ENCODE measurements around the gene CASP4.
"Not testable (repeated sequence)": the region's sequence is repeated elsewhere in the genome, so short reads cannot be mapped to it uniquely, and the experiment has no call there.

Gene CASP4

GRCh38 chr11:104968355-104968855 lies at the start of gene CASP4:
CASP4 (minus strand) TSS chr11:104968574; CDS start chr11:104968525, 49 bp downstream.
- FAIRE-seq, result no peak

GRCh38 chr11:105007463-105007862 lies 39.1 kb upstream of the CASP4 start:
- no peak for TF ChIP-seq POLR2A (IDR thresholded peaks at IDR 0.05; ENCODE audit: low read depth, low read length)
- no peak for FAIRE-seq
- DNase-seq (ENCODE audit: insufficient read length, low spot score), result no peak

More at GRCh38 chr11:104968355-104968855, at the start of gene CASP4:
- TF ChIP-seq POLR2A (IDR thresholded peaks at IDR 0.05; ENCODE audit: low read depth, low read length), result no peak
- no peak for DNase-seq (ENCODE audit: insufficient read length, low spot score)

GRCh38 chr11:105005451-105005845 lies 37.1 kb upstream of the CASP4 start:
- FAIRE-seq (no peak), DNase-seq (ENCODE audit: insufficient read length, low spot score) (no peak)
- no peak for TF ChIP-seq POLR2A (IDR thresholded peaks at IDR 0.05; ENCODE audit: low read depth, low read length)

DNA sequence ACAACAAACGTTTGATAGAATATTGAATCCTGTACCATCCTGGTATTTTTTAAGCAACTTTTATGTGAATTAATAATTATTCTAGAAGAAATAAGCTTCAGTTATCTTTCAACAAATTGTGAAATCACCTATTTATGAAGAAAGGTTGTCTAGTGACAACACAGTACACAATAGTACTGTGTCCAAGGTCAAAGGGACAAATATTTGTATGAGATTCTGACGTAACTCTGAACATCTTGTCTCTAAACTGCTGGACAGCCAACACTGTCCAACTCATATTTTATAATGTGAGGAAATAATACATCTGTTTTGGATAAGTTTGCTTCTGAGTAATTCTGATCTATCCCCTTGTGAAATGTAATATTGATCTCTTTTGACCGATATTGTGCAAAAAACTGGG lies 35.6 kb upstream of the CASP4 start:
- FAIRE-seq (no peak), DNase-seq (ENCODE audit: insufficient read length, low spot score) (no peak)
- TF ChIP-seq POLR2A (IDR thresholded peaks at IDR 0.05; ENCODE audit: low read depth, low read length), result no peak

GRCh38 chr11:105003151-105003550 lies 34.8 kb upstream of the CASP4 start:
- DNase-seq (ENCODE audit: insufficient read length, low spot score) (no peak), FAIRE-seq (no peak)
- no peak for TF ChIP-seq POLR2A (IDR thresholded peaks at IDR 0.05; ENCODE audit: low read depth, low read length)

GRCh38 chr11:105000797-105001196 lies 32.4 kb upstream of the CASP4 start:
- DNase-seq (ENCODE audit: insufficient read length, low spot score) (no peak), FAIRE-seq (no peak)
- no peak for TF ChIP-seq POLR2A (IDR thresholded peaks at IDR 0.05; ENCODE audit: low read depth, low read length)

DNA sequence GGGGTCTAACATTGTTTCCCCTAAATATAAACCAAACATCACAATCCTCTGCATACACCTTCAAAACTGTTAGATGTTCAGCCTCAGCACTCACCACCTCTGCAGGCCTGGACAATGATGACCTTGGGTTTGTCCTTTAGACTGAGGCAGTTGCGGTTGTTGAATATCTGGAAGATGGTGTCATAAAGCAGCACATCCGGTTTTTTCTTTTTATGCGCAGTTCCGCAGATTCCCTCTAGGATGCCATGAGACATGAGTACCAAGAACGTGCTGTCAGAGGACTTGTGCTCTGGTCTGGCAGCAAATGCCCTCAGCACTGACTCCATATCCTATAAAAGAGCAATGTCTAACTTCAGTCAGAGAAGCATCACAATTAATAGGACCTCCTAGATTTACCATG lies 31.8 kb upstream of the CASP4 start:
- FAIRE-seq (peak; percentile 11), DNase-seq (ENCODE audit: insufficient read length, low spot score) (no peak)
- TF ChIP-seq POLR2A (IDR thresholded peaks at IDR 0.05; ENCODE audit: low read depth, low read length), result no peak

DNA sequence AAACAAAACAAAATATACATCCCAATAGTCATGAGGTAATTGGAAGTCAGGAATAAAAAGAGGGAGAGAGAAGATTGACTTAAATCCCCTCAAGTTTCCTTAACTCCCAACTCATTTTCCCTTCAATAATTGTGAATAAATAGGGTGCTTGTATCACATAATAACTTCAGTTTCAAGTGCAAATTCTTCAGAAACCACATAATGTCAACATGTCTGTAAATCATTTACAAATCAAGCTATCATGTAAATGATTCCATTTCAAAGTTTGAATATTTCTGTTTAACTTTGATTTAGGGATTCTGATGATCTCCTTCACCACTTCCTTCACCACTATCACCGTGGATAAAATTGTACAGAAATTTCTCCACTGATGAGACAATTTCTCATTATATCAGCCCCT lies 31.3 kb upstream of the CASP4 start:
- DNase-seq (ENCODE audit: insufficient read length, low spot score) (no peak), FAIRE-seq (no peak)
- TF ChIP-seq POLR2A (IDR thresholded peaks at IDR 0.05; ENCODE audit: low read depth, low read length), result no peak

- TF ChIP-seq POLR2A (IDR thresholded peaks at IDR 0.05; ENCODE audit: low read depth, low read length), result no peak
- FAIRE-seq (no peak), DNase-seq (ENCODE audit: insufficient read length, low spot score) (no peak)
Measured at GRCh38 chr11:104997288-104997687, 28.9 kb upstream of the CASP4 start.

DNA sequence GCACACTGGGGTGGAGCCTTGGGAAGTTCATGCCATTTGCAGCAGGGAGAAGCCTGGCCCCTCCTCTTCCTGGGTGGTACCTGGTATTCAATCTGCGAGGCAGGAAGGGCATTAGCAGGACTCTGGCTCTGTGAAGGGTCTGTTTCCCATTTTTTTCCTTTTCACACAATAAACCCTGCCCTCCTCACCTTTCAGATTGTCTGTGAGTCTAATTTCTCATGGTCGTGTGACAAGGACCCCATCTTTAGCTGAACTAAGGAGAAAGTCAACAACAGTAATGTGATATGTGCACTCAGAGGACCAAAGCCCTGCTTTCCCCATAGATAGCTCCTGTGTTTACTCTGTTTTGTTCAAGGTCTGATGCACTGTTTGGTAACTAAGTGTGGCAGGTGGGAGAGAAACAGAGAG lies 26.6 kb upstream of the CASP4 start:
- TF ChIP-seq POLR2A (IDR thresholded peaks at IDR 0.05; ENCODE audit: low read depth, low read length), result no peak
- DNase-seq (ENCODE audit: insufficient read length, low spot score) (no peak), FAIRE-seq (no peak)

DNA sequence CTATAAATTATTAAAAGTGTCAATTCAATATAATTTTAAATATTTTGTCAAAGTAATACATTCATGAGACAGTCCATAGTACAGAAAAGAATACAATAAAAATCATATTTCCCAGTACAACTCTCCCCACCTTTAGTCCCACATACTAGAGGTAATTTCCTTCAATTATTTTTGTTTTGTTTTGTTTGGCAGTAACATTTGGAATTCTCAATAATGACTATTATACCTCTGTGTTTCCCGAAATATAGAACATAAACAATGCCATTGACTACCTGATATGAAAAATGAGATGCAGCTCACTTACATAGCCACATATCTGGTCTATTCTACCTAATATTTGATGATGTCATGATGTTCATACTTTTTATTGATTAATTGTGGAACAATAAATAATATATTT lies 24.4 kb upstream of the CASP4 start:
- FAIRE-seq (no peak), DNase-seq (ENCODE audit: insufficient read length, low spot score) (no peak)
- no peak for TF ChIP-seq POLR2A (IDR thresholded peaks at IDR 0.05; ENCODE audit: low read depth, low read length)

- FAIRE-seq, result no peak
- DNase-seq (ENCODE audit: insufficient read length, low spot score), result no peak
- no peak for TF ChIP-seq POLR2A (IDR thresholded peaks at IDR 0.05; ENCODE audit: low read depth, low read length)
Measured at GRCh38 chr11:104991994-104992393, 23.6 kb upstream of the CASP4 start.

DNA sequence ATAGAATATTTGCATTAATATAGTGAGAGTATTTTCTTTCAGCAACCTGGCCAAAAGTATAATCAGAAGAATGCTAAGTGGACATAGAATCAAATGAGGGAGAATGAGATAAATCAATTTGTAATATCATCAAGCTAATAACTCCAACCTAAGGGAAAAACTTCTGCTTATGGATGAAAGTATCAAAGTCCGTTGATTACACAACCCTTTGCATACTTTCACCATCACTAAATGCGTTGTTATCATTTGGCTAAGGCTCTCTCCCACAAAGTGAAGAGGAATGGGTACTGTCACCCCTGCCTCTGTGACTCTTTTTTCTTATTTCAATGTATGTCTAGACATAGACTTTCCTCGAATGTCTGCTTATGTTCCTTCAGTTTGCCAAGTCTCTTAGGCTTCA lies 16.4 kb upstream of the CASP4 start:
- no peak for DNase-seq (ENCODE audit: insufficient read length, low spot score)

DNA sequence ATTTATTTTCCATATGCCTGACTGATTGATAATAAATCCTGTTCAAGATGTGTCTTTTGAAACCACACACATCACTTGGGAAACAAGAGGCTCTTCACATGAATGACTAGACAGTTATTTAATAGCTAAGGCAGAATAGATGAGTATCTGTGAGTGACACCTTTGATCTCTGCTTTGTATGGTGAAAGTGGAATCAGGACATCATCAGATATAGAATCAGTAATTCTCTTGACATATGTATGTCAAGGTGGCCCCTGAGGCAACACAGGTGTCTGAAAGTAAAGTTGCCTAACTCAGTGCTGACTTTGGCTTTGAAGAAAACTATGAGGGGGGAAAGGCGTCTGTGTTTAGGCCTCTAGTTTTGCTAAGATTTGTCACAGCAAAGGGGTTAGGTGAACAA lies 11.5 kb upstream of the CASP4 start:
- no peak for TF ChIP-seq POLR2A (IDR thresholded peaks at IDR 0.05; ENCODE audit: low read depth, low read length)
- FAIRE-seq, result no peak
- DNase-seq (ENCODE audit: insufficient read length, low spot score), result no peak

More for the DNA sequence above, 16.4 kb upstream of the CASP4 start:
- FAIRE-seq, result no peak
- no peak for TF ChIP-seq POLR2A (IDR thresholded peaks at IDR 0.05; ENCODE audit: low read depth, low read length)

DNA sequence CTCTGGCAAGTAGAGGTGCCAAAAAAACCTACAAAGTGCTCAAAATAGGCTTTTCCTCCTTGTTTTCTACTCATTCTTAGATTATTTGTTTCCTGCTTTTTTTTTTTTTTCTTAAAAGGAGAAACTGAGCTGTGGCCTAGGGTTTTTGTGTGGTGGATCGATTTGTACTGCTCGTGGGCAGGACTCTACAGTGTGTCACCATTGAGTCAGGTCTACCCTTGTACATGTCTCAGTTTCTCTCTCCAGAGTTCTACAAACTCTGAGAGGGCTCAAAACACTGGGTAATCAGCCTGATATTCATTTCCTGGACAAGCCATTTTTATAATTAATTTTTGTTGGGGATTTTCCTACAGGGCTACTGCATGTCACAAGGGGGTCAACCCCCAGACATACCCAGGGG lies 5.2 kb upstream of the CASP4 start:
- FAIRE-seq, result no peak
- no peak for DNase-seq (ENCODE audit: insufficient read length, low spot score)
- no peak for TF ChIP-seq POLR2A (IDR thresholded peaks at IDR 0.05; ENCODE audit: low read depth, low read length)

- not testable (repeated sequence) for FAIRE-seq; DNase-seq (ENCODE audit: insufficient read length, low spot score)
Measured at GRCh38 chr11:104972924-104973323, 4.5 kb upstream of the CASP4 start.
